Neural cell (in vitro differentiated cells): ENCODE results near the gene DCTN3.

ENCODE experiments used
- EP300 ChIP-seq: fragments of 450-650 bp; conservative IDR thresholded peaks from 2 replicates; pipeline ENCODE4 v1.6.1; 2014; ENCODE audit warnings: antibody characterized with exemption, mild to moderate bottlenecking, moderate library complexity; ENCODE audit not compliant: poor library complexity, severe bottlenecking
- TF ChIP-seq, protein P1 (sequence below): fragments of 450-650 bp; IDR thresholded peaks from 2 replicates; pipeline ENCODE4 v1.5.1; 2014; ENCODE audit warnings: antibody characterized with exemption, mild to moderate bottlenecking, moderate library complexity; ENCODE audit not compliant: poor library complexity, severe bottlenecking

DNA sequence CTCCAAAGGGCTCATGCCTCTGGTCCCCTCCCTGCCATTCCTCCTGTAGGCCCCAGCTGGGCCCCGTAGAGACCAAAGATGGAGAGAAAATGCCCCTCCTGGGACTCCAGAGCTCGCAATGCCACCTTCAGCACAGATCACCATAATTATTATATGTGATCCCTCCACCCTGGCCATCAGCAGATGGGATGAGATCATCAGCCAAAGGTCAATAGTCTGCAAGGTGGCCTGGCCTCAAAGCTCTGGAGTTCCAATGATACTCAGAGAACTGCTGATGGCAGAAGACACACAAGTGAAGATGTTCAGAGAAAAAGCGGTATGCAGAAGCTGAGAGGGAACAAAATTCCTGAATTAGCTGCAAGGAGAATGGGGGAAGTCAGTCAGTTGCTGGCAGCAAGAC lies 13.4 kb downstream of the DCTN3 start:
- TF ChIP-seq, protein P1, sequence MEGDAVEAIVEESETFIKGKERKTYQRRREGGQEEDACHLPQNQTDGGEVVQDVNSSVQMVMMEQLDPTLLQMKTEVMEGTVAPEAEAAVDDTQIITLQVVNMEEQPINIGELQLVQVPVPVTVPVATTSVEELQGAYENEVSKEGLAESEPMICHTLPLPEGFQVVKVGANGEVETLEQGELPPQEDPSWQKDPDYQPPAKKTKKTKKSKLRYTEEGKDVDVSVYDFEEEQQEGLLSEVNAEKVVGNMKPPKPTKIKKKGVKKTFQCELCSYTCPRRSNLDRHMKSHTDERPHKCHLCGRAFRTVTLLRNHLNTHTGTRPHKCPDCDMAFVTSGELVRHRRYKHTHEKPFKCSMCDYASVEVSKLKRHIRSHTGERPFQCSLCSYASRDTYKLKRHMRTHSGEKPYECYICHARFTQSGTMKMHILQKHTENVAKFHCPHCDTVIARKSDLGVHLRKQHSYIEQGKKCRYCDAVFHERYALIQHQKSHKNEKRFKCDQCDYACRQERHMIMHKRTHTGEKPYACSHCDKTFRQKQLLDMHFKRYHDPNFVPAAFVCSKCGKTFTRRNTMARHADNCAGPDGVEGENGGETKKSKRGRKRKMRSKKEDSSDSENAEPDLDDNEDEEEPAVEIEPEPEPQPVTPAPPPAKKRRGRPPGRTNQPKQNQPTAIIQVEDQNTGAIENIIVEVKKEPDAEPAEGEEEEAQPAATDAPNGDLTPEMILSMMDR = no peak
- no peak for TF ChIP-seq EP300
